Measurements from ENCODE around the gene ZNF502. TPM values are rescaled to one million over a fixed set of nuclear protein-coding genes. Genes with fewer than 3 reads are reported as not detected.

The ZNF502 gene
- polyA plus RNA-seq, 3 donors from 2014 or later: 3.3 to 3.6 (median 3.6) TPM

Other genes with a start within 250 kb of the ZNF502 start
- 1 to 10 TPM in 2 of 3 donors, under 1 TPM in 1; 0.11 to 4.0 (median 2.0) TPM for gene ZNF445, start 235.0 kb upstream of the ZNF502 start, polyA plus RNA-seq
- 1 to 10 TPM in 2 of 3 donors, under 1 TPM in 1; 0.88 to 4.5 (median 4.2) TPM for gene ZKSCAN7, start 157.5 kb upstream of the ZNF502 start, polyA plus RNA-seq
- gene ZNF660, start 127.7 kb upstream of the ZNF502 start, polyA plus RNA-seq: 1 to 10 TPM in 2 of 3 donors, not detected in 1; 1.9 to 2.6 TPM
- gene ZNF197, start 87.6 kb upstream of the ZNF502 start, polyA plus RNA-seq: 1 to 10 TPM; 4.6 to 7.5 (median 4.9) TPM
- 1 to 10 TPM; 4.7 to 8.1 (median 6.5) TPM for gene ZNF35, start 63.9 kb upstream of the ZNF502 start, polyA plus RNA-seq
- gene ZNF501, start 17.0 kb downstream of the ZNF502 start, polyA plus RNA-seq: 1 to 10 TPM; 1.8 to 3.3 (median 2.3) TPM
- gene KIAA1143, start 49.0 kb downstream of the ZNF502 start, polyA plus RNA-seq: 10 to 100 TPM; 10.5 to 37.5 (median 31.1) TPM
- under 1 TPM in 2 of 3 donors, not detected in 1; 0.29 to 0.56 TPM for gene KIF15, start 49.1 kb downstream of the ZNF502 start, polyA plus RNA-seq
- 10 to 100 TPM; 27.9 to 54.2 (median 43.3) TPM for gene TMEM42, start 149.3 kb downstream of the ZNF502 start, polyA plus RNA-seq
- under 1 TPM in 1 of 3 donors, not detected in 2; 0.15 TPM for gene TGM4, start 161.9 kb downstream of the ZNF502 start, polyA plus RNA-seq

Data from immature natural killer cell (primary cell).